Prostate gland (tissue), 2 donors: ENCODE data around the gene CABP2. TPM values are rescaled to one million over a fixed set of nuclear protein-coding genes. Genes with fewer than 3 reads are reported as not detected.

Source experiments
- DNase-seq: peaks from one replicate; pipeline ENCODE4 v3.0.0-alpha.2; 2019; ENCODE audit warnings: low spot score
- H3K27ac ChIP-seq, 2 donors: fragments of 200-600 bp; sonication (generic); 2 replicates each; pipeline ENCODE4 v1.5.1; 2017 to 2019
- H3K27me3 ChIP-seq: fragments of 200-600 bp; sonication (generic); replicated peaks from 2 replicates; pipeline ENCODE4 v1.5.1; 2019; ENCODE audit not compliant: insufficient read depth
- H3K36me3 ChIP-seq, 2 donors: fragments of 200-600 bp; sonication (generic); 1 replicate in 1 of 2; 2 replicates in 1 of 2; pipeline versions ENCODE4 v1.5.1 to v1.8.1; 2017 to 2019
- H3K4me1 ChIP-seq: fragments of 200-600 bp; sonication (generic); replicated peaks from 2 replicates; pipeline ENCODE4 v1.5.1; 2019
- H3K4me3 ChIP-seq, 2 donors: fragments of 200-600 bp; sonication (generic); 2 replicates each; pipeline ENCODE4 v1.5.1; 2017 to 2019
- H3K9me3 ChIP-seq: fragments of 200-600 bp; sonication (generic); 2 replicates; pipeline ENCODE4 v1.5.1; 2017
- POLR2A ChIP-seq: fragments of 450-650 bp; IDR thresholded peaks from one replicate; pipeline ENCODE4 v1.6.1; 2016; ENCODE audit warnings: antibody characterized with exemption, mild to moderate bottlenecking
- POLR2AphosphoS5 ChIP-seq: sonication (generic); formaldehyde crosslinking; IDR thresholded peaks from one replicate; pipeline ENCODE4 v1.6.1; 2017; ENCODE audit warnings: antibody characterized with exemption
- WGBS: methylation state at CpG from one replicate; pipeline ENCODE4 v1.1.5; 2018; 5-methylcytosine and 5-hydroxymethylcytosine counted together
- intact Hi-C: fragments of 100-400 bp; cut with DNase I; formaldehyde crosslinking; loops from one replicate; pipeline ENCODE4 v1.14.2; 2022
- total RNA-seq, 2 donors: library from RNA; depleted of rRNA; stranded (reverse); fragments of >200 nt; gene quantifications; one replicate each; pipeline ENCODE4 v1.1.0, GENCODE V29; 2016
- TF ChIP-seq, protein P1 (sequence below), 4 experiments: fragments of 200-600 bp in 2 of 4; fragments of 450-650 bp in 2 of 4; sonication (generic) in 2 of 4; IDR thresholded peaks; 1 replicate in 3 of 4; 2 replicates in 1 of 4; pipeline ENCODE4 v1.5.1; 2016 to 2019; ENCODE audit warnings: antibody characterized with exemption in 4 of 4, mild to moderate bottlenecking in 2 of 4, moderate library complexity in 2 of 4

Gene CABP2
- total RNA-seq, 2 donors from 2014 or later, result not detected

DNA sequence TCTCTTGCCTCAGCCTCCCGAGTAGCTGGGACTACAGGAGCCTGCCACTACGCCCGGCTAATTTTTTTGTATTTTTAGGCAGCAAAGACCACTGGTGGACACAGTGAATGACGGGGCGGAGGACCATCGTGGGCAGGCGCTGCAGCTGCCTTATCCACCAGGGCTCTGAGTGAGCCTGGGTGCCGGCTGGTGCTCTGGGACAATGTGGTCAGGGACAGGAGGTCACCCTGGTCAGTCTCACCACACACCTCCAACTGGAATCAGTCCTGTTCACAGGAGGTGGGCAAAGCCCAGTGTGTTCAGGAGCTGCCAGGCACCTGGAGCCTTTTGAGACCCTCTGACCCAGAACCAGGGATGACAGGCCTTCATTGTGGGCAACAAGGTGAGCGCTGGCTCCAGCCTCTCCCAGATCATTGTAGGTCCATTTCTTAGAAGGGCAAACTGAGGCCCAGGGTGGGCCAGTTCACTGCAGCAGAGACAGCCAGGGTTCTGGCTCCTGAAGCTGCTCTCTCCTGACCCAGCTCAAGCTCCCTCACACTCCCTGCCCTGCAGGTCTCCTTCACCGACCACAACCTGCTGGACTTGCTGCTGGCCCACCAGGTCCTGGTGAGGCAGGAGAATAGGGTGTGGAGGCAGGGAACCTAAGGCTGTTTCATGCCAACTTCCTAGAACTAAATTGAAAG is 15.7 kb upstream of the CABP2 start:
- Histone ChIP-seq H3K4me3 (no peak overlapping the region), H3K27ac (no peak overlapping the region), H3K9me3 (no peaks in the 10 kb centered on the region), H3K4me1 (no peaks in the 10 kb centered on the region), H3K36me3 (no peaks in the 10 kb centered on the region), H3K27me3 (no peaks in the 10 kb centered on the region)
- no peak for DNase-seq
- intact Hi-C loops, result no loop called here
- TF ChIP-seq POLR2A (no peak), POLR2AphosphoS5 (no peak)
- TF ChIP-seq, protein P1, sequence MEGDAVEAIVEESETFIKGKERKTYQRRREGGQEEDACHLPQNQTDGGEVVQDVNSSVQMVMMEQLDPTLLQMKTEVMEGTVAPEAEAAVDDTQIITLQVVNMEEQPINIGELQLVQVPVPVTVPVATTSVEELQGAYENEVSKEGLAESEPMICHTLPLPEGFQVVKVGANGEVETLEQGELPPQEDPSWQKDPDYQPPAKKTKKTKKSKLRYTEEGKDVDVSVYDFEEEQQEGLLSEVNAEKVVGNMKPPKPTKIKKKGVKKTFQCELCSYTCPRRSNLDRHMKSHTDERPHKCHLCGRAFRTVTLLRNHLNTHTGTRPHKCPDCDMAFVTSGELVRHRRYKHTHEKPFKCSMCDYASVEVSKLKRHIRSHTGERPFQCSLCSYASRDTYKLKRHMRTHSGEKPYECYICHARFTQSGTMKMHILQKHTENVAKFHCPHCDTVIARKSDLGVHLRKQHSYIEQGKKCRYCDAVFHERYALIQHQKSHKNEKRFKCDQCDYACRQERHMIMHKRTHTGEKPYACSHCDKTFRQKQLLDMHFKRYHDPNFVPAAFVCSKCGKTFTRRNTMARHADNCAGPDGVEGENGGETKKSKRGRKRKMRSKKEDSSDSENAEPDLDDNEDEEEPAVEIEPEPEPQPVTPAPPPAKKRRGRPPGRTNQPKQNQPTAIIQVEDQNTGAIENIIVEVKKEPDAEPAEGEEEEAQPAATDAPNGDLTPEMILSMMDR (IDR thresholded peaks at IDR 0.05), result no peak
- 84% methylated on average over 10 of the region's 10 CpGs for WGBS

DNA sequence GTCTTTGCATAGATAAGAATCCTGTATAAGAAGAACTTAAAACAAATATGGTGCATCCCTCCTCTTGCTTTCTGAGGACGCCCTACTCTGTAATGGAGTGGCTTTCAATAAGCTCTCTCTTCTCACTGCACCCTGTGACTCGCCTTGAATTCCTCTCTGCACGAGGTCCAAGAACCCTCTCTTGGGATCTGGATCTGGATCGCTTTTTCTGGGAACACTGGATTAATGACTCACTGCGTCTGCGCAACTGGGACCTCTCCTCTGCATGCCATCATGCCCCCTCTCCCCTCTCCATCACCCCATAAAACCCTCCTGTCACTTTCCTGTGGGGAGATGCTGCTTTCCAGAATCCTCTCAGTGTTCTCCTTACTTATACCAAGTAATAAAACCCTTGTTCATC is 15.1 kb upstream of the CABP2 start:
- intact Hi-C loops, result no loop called here
- Histone ChIP-seq H3K4me3 (no peak overlapping the region), H3K4me1 (no peaks in the 10 kb centered on the region), H3K9me3 (no peaks in the 10 kb centered on the region), H3K27ac (no peak overlapping the region), H3K27me3 (no peaks in the 10 kb centered on the region), H3K36me3 (no peaks in the 10 kb centered on the region)
- 61% methylated on average over 6 of the region's 6 CpGs for WGBS
- DNase-seq, result no peak
- TF ChIP-seq POLR2A, result no peak
- TF ChIP-seq, protein P1 (IDR thresholded peaks at IDR 0.05), result no peak
- no peak for TF ChIP-seq POLR2AphosphoS5

DNA sequence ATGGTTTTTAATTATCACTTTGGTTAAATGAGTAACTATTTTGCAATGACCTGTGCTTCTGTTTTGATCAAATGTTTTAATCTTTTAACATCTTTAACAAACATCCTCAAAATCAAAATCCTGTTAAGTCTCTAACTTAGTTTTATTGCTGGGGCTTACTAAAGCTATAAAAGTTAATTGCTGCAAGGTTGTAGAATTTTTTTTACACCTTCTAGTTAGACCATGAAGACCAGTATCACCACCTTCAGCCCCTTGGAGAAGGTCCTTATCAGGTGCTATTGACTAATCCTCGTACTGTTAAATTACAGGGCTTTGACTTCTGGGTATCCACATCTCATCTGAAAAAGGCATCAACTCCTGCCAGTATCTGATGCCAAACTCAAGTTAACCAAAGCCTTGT is 12.3 kb upstream of the CABP2 start:
- no peak for DNase-seq
- H3K27ac ChIP-seq, result no peak overlapping the region
- no peaks in the 10 kb centered on the region for H3K27me3 ChIP-seq
- H3K9me3 ChIP-seq, result no peaks in the 10 kb centered on the region
- H3K4me1 ChIP-seq, result no peaks in the 10 kb centered on the region
- TF ChIP-seq, protein P1 (IDR thresholded peaks at IDR 0.05), result no peak
- no peak for TF ChIP-seq POLR2AphosphoS5
- TF ChIP-seq POLR2A, result no peak
- intact Hi-C loops, result no loop called here
- no peak overlapping the region for H3K4me3 ChIP-seq
- no peaks in the 10 kb centered on the region for H3K36me3 ChIP-seq
- 76% methylated on average over 1 of the region's 1 CpG for WGBS

DNA sequence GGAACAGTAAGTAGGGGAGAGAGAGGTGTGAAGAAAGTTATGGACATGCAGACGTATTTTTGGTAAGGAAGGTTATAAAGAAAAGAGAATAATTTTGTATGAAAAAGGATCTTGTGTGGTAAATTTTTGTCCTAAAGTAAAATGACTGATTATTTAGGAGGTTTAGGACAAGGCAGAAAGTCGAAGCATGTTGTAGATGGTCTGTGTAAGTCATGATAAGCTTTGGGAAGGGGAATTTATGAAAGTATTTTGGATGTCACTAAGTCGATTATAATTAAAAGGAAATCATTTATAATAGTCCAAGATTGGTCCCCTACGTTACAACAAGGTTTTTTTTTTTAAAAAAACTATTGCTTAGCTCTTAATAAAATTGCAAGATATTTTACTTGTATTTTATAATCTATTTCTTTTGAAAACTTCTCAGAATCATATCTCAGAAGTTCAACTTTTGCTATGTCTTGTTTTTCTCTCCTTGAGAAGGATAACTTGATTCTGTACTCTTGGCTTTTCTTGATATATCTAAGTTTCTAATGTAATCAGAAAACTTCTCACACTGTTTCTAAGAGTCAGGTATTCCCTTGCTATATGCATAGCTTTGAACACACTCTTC is 10.9 kb upstream of the CABP2 start:
- Histone ChIP-seq H3K4me3 (no peak overlapping the region), H3K36me3 (no peaks in the 10 kb centered on the region), H3K4me1 (no peaks in the 10 kb centered on the region), H3K27ac (no peak overlapping the region), H3K9me3 (no peaks in the 10 kb centered on the region), H3K27me3 (no peaks in the 10 kb centered on the region)
- DNase-seq, result no peak
- intact Hi-C loops, result no loop called here
- TF ChIP-seq POLR2A (no peak), POLR2AphosphoS5 (no peak)
- TF ChIP-seq, protein P1 (IDR thresholded peaks at IDR 0.05), result no peak
- 38% methylated on average over 4 of the region's 4 CpGs for WGBS

DNA sequence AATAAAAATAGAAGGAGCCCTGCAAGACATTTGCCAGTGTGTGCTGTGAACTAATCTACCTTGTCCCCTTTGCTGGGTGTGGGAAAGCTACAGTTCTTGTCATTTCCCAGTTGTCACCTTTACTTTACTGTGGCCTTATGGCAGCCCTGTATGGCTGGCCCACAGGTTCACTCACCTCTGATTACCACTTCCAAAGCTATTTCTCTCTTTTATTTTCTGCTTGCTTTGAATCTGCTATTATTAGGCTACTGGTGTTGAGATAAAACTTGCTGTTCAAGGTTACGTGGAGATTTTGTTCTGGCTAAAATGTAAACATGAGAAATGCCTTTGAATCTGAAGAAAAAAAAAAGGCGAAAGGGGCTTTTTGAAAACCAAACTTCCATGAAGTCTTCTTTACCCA is 9.6 kb upstream of the CABP2 start:
- H3K36me3 ChIP-seq, result no peaks in the 10 kb centered on the region
- intact Hi-C loops, result no loop called here
- WGBS, result 52% methylated on average over 2 of the region's 2 CpGs
- H3K27me3 ChIP-seq, result no peaks in the 10 kb centered on the region
- TF ChIP-seq, protein P1 (IDR thresholded peaks at IDR 0.05), result no peak
- TF ChIP-seq POLR2A (no peak), POLR2AphosphoS5 (no peak)
- no peak overlapping the region for H3K4me3 ChIP-seq
- no peaks in the 10 kb centered on the region for H3K9me3 ChIP-seq
- H3K27ac ChIP-seq, result no peak overlapping the region
- DNase-seq, result no peak
- no peaks in the 10 kb centered on the region for H3K4me1 ChIP-seq
